Upper lobe of left lung (tissue), 4 donors: ENCODE data around the gene TMEM117.

ENCODE experiments used
- CTCF ChIP-seq, 6 experiments: fragments of 450-650 bp in 4 of 6; fragments of 200-600 bp in 2 of 6; sonication (generic) in 2 of 6; IDR thresholded peaks; one replicate each; pipeline ENCODE4 v1.5.1; 2016 to 2019; ENCODE audit warnings: antibody characterized with exemption in 6 of 6
- POLR2A ChIP-seq, 4 donors: fragments of 450-650 bp; IDR thresholded peaks; one replicate each; pipeline ENCODE4 v1.5.1; 2016 to 2017; ENCODE audit warnings: antibody characterized with exemption in 4 of 4, mild to moderate bottlenecking in 2 of 4

GRCh38 chr12:43795716-43796280 lies 40.1 kb upstream of the TMEM117 start:
- TF ChIP-seq CTCF (IDR thresholded peaks at IDR 0.05) (no peak), POLR2A (IDR thresholded peaks at IDR 0.05) (no peak)
